HepG2 (cell line): ENCODE measurements around the gene TLR9. TPM values are rescaled to one million over a fixed set of nuclear protein-coding genes. Genes with fewer than 3 reads are reported as not detected.

ENCODE experiments used
- BORCS8-MEF2B ChIP-seq: sonication (generic); formaldehyde crosslinking; IDR thresholded peaks from 2 replicates; pipeline ENCODE4 v1.8.0; 2022; ENCODE audit warnings: mild to moderate bottlenecking, missing genetic modification reagents
- CBX1 ChIP-seq: IDR thresholded peaks from one replicate; pipeline ENCODE4 v1.6.1; 2016; ENCODE audit warnings: antibody characterized with exemption, low read depth
- ELF1 ChIP-seq: sonication (generic); formaldehyde crosslinking; IDR thresholded peaks from 2 replicates; pipeline ENCODE4 v1.4.0; 2020; ENCODE audit warnings: missing genetic modification reagents
- ESRRA ChIP-seq: sonication (generic); formaldehyde crosslinking; IDR thresholded peaks from 2 replicates; pipeline ENCODE4 v1.5.1; 2020; ENCODE audit warnings: mild to moderate bottlenecking, low read depth, missing genetic modification reagents
- KLF6 ChIP-seq: IDR thresholded peaks from 2 replicates; pipeline ENCODE4 v1.8.0; 2016; ENCODE audit warnings: missing biosample characterization, missing genetic modification reagents
- MAFK ChIP-seq, 2 experiments: IDR thresholded peaks in 1 of 2; conservative IDR thresholded peaks in 1 of 2; 2 replicates each; pipeline ENCODE4 v1.6.1; 2011; ENCODE audit warnings: improper control_type of control experiment in 2 of 2, low read length in 2 of 2
- POLR2A ChIP-seq, 2 experiments: IDR thresholded peaks; 2 replicates each; pipeline ENCODE4 v1.6.1; 2011; ENCODE audit warnings: low read depth in 2 of 2, low read length in 2 of 2, mild to moderate bottlenecking in 1 of 2, moderate library complexity in 1 of 2; ENCODE audit not compliant: insufficient read depth in 1 of 2
- POLR2G ChIP-seq: fragments of 200-400 bp; formaldehyde crosslinking; IDR thresholded peaks from 2 replicates; pipeline ENCODE4 v1.6.1; 2018; ENCODE audit warnings: mild to moderate bottlenecking, low read depth, low read length, moderate library complexity
- SIX4 ChIP-seq: sonication (generic); formaldehyde crosslinking; IDR thresholded peaks from 2 replicates; pipeline ENCODE4 v1.4.0; 2020; ENCODE audit warnings: missing genetic modification reagents
- SOX6 ChIP-seq, 2 experiments: fragments of 450-650 bp in 1 of 2; sonication (generic) in 1 of 2; formaldehyde crosslinking in 1 of 2; IDR thresholded peaks; 2 replicates each; pipeline versions ENCODE4 v1.4.0 to v1.6.1; 2017 to 2020; ENCODE audit warnings: antibody characterized with exemption in 1 of 2, mild to moderate bottlenecking in 1 of 2, missing genetic modification reagents in 1 of 2
- TCF12 ChIP-seq, 2 experiments: fragments of 450-650 bp in 1 of 2; sonication (generic) in 1 of 2; formaldehyde crosslinking in 1 of 2; IDR thresholded peaks; 2 replicates each; pipeline versions ENCODE4 v1.6.1 to v1.8.0; 2017 to 2022; ENCODE audit warnings: antibody characterized with exemption in 1 of 2, mild to moderate bottlenecking in 1 of 2, missing genetic modification reagents in 1 of 2, moderate library complexity in 1 of 2
- YEATS4 ChIP-seq: sonication (generic); formaldehyde crosslinking; IDR thresholded peaks from 2 replicates; pipeline ENCODE4 v1.4.0; 2020; ENCODE audit warnings: missing genetic modification reagents, borderline replicate concordance
- ZBTB7A ChIP-seq: sonication (generic); formaldehyde crosslinking; IDR thresholded peaks from 2 replicates; pipeline ENCODE4 v1.8.0; 2022; ENCODE audit warnings: mild to moderate bottlenecking, missing genetic modification reagents
- ZNF546 ChIP-seq: sonication (generic); formaldehyde crosslinking; conservative IDR thresholded peaks from 2 replicates; pipeline ENCODE4 v1.8.1; 2023; ENCODE audit warnings: mild to moderate bottlenecking, missing genetic modification reagents
- ZNF572 ChIP-seq: sonication (generic); formaldehyde crosslinking; IDR thresholded peaks from 2 replicates; pipeline ENCODE4 v1.5.1; 2020; ENCODE audit warnings: mild to moderate bottlenecking, missing genetic modification reagents
- polyA plus RNA-seq, 8 experiments: library from polyadenylated mRNA; depleted of rRNA in 3 of 8; stranded (reverse) in 7 of 8; unstranded in 1 of 8; fragments of >200 nt; fragmentation: Illumina TruSeq in 4 of 8; extraction: Trizol in 4 of 8; gene quantifications; 2 replicates each; pipeline versions ENCODE4 v1.2.1 to v1.2.3, GENCODE V29; 2011 to 2016; ENCODE audit warnings: low read depth in 4 of 8, missing spikeins in 1 of 8, mixed read lengths in 1 of 8; ENCODE audit not compliant: insufficient read depth in 1 of 8
- total RNA-seq, 5 experiments: library from RNA; depleted of rRNA; stranded (reverse); fragments of >200 nt; fragmentation: Illumina TruSeq; extraction: Trizol; gene quantifications; 2 replicates each; pipeline ENCODE4 v1.2.3, GENCODE V29; 2016; ENCODE audit warnings: low read depth in 1 of 5
- TF ChIP-seq, protein P1 (sequence below): sonication (generic); formaldehyde crosslinking; conservative IDR thresholded peaks from 2 replicates; pipeline ENCODE4 v1.4.0; 2020; ENCODE audit warnings: mild to moderate bottlenecking, missing genetic modification reagents, moderate library complexity
- TF ChIP-seq, protein P2 (sequence below), 2 experiments: sonication (generic) in 1 of 2; formaldehyde crosslinking in 1 of 2; IDR thresholded peaks; 2 replicates each; pipeline versions ENCODE4 v1.4.0 to v1.6.1; 2018 to 2020; ENCODE audit warnings: missing genetic modification reagents in 2 of 2, borderline replicate concordance in 1 of 2, low read depth in 1 of 2, mild to moderate bottlenecking in 1 of 2, missing biosample characterization in 1 of 2
- TF ChIP-seq, protein P3 (sequence below): sonication (generic); formaldehyde crosslinking; IDR thresholded peaks from 2 replicates; pipeline ENCODE4 v1.8.1; 2022; ENCODE audit warnings: mild to moderate bottlenecking, missing genetic modification reagents

The TLR9 gene
- total and polyA plus RNA-seq, 2 of the 13 experiments (the other 11 are each of a cell fraction or from before 2014, with no cell fraction given), result not detected

DNA sequence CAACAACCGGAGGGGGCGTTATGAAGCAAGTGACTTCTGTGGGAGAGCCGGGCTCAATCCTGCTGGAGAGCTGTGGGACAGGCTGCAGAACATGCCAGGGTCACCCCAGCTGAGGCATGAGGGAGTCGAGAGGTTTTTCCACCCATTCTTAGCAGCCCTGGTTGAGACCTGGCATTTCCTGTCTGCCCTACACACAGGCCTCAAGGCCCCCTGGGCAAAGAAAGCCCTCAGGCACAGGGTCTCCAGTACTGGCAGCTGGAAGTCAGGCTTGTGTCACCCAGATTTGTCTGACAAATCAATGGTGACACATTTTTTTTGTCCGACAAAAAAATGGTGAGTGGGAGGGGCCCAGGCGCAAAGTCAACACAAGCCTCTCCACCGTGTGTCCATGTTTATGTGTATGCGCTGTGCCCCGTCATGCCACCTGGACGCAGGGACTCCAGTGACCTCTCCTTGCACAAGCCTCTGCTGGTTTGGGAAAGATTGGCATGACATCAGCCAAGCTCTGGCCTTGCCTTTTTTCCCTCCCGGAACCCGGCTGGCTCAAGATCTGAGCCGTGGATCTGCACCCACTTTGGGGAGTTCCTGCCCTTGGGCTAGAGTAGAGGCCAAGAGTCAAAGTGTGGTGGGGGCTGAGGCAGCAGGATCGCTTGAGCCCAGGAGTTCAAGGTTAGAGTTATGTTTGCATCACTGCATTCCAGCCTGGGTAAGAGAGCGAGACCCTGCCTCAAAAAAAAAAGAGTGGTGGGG is 48.3 kb downstream of the TLR9 start (continued):
- TF ChIP-seq YEATS4 (peak; percentile 69), ESRRA (peak; percentile 90), ELF1 (CRISPR knock-in tag) (no peak; the same call in 1 of the 2 replicates), POLR2A (IDR thresholded peaks at IDR 0.05; ENCODE audit: insufficient read depth in 1 of 2, low read depth in 2 of 2, low read length in 2 of 2) (peak; percentile 25 to 50; a peak in 2 of 4 replicates), ZNF572 (CRISPR knock-in tag) (0 out of 2 replicates have a peak, but pooled peaks have one; percentile 26), CBX1 (no peak), TCF12 (IDR thresholded peaks at IDR 0.05) (no peak), TCF12 (CRISPR knock-in tag; IDR thresholded peaks at IDR 0.05) (peak; percentile 76), SOX6 (IDR thresholded peaks at IDR 0.05) (no peak), SOX6 (CRISPR knock-in tag; IDR thresholded peaks at IDR 0.05) (peak; percentile 85), BORCS8-MEF2B (CRISPR knock-in tag) (no peak), ZNF546 (CRISPR knock-in tag) (no peak), KLF6 (0 out of 2 replicates have a peak, but pooled peaks have one; percentile 25), MAFK (conservative IDR thresholded peaks at IDR 0.05 in 1 of 2, IDR thresholded peaks at IDR 0.05 in 1 of 2; ENCODE audit: low read length in 2 of 2) (peak in 1 of 2 experiments; percentile 16; a peak in 1 of 4 replicates), ZBTB7A (peak; percentile 98), POLR2G (no peak), SIX4 (0 out of 2 replicates have a peak, but pooled peaks have one; percentile 9)
- TF ChIP-seq, protein P1, sequence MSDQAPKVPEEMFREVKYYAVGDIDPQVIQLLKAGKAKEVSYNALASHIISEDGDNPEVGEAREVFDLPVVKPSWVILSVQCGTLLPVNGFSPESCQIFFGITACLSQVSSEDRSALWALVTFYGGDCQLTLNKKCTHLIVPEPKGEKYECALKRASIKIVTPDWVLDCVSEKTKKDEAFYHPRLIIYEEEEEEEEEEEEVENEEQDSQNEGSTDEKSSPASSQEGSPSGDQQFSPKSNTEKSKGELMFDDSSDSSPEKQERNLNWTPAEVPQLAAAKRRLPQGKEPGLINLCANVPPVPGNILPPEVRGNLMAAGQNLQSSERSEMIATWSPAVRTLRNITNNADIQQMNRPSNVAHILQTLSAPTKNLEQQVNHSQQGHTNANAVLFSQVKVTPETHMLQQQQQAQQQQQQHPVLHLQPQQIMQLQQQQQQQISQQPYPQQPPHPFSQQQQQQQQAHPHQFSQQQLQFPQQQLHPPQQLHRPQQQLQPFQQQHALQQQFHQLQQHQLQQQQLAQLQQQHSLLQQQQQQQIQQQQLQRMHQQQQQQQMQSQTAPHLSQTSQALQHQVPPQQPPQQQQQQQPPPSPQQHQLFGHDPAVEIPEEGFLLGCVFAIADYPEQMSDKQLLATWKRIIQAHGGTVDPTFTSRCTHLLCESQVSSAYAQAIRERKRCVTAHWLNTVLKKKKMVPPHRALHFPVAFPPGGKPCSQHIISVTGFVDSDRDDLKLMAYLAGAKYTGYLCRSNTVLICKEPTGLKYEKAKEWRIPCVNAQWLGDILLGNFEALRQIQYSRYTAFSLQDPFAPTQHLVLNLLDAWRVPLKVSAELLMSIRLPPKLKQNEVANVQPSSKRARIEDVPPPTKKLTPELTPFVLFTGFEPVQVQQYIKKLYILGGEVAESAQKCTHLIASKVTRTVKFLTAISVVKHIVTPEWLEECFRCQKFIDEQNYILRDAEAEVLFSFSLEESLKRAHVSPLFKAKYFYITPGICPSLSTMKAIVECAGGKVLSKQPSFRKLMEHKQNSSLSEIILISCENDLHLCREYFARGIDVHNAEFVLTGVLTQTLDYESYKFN (CRISPR knock-in tag), result peak; percentile 94
- TF ChIP-seq, protein P2, sequence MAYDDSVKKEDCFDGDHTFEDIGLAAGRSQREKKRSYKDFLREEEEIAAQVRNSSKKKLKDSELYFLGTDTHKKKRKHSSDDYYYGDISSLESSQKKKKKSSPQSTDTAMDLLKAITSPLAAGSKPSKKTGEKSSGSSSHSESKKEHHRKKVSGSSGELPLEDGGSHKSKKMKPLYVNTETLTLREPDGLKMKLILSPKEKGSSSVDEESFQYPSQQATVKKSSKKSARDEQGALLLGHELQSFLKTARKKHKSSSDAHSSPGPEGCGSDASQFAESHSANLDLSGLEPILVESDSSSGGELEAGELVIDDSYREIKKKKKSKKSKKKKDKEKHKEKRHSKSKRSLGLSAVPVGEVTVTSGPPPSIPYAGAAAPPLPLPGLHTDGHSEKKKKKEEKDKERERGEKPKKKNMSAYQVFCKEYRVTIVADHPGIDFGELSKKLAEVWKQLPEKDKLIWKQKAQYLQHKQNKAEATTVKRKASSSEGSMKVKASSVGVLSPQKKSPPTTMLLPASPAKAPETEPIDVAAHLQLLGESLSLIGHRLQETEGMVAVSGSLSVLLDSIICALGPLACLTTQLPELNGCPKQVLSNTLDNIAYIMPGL (CRISPR knock-in tag; IDR thresholded peaks at IDR 0.05; ENCODE audit: borderline replicate concordance in 1 of 2, low read depth in 1 of 2), result peak in 1 of 2 experiments; percentile 54; a peak in 1 of 4 replicates
- TF ChIP-seq, protein P3, sequence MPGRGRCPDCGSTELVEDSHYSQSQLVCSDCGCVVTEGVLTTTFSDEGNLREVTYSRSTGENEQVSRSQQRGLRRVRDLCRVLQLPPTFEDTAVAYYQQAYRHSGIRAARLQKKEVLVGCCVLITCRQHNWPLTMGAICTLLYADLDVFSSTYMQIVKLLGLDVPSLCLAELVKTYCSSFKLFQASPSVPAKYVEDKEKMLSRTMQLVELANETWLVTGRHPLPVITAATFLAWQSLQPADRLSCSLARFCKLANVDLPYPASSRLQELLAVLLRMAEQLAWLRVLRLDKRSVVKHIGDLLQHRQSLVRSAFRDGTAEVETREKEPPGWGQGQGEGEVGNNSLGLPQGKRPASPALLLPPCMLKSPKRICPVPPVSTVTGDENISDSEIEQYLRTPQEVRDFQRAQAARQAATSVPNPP (CRISPR knock-in tag), result peak; percentile 35; the same call in 1 of the 2 replicates
